Glomerular endothelial cell (primary cell): Measurements from ENCODE around the gene FIGNL2. TPM values are rescaled to one million over a fixed set of nuclear protein-coding genes. Genes with fewer than 3 reads are reported as not detected.

ENCODE experiments used
- DNase-seq: peaks from one replicate; pipeline ENCODE4 v3.0.0-alpha.2; 2011; ENCODE audit warnings: low read depth, low spot score; ENCODE audit errors: extremely low read depth
- total RNA-seq: library from RNA; depleted of rRNA; stranded (reverse); fragments of >200 nt; gene quantifications from 2 replicates; pipeline ENCODE4 v1.2.3, GENCODE V29; 2015

Gene FIGNL2
- total RNA-seq, 1 donor from 2014 or later, result 0.41 TPM

- DNase-seq, result no peak
Measured at GRCh38 chr12:51784688-51785087, 63.8 kb downstream of the FIGNL2 start.

- no peak for DNase-seq
Measured at GRCh38 chr12:51779876-51780275, 68.6 kb downstream of the FIGNL2 start.

- no peak for DNase-seq
Measured at GRCh38 chr12:51777973-51778372, 70.5 kb downstream of the FIGNL2 start.

- DNase-seq, result no peak
Measured at GRCh38 chr12:51777457-51777856, 71.1 kb downstream of the FIGNL2 start.

GRCh38 chr12:51774933-51775332 is 73.6 kb downstream of the FIGNL2 start:
- DNase-seq, result no peak

- DNase-seq, result no peak
Measured at GRCh38 chr12:51773145-51773869, 75.2 kb downstream of the FIGNL2 start.

GRCh38 chr12:51771008-51771407 is 77.5 kb downstream of the FIGNL2 start:
- DNase-seq, result no peak

Other genes starting within 250 kb of the FIGNL2 start
- gene ANKRD33, start 39.4 kb upstream of the FIGNL2 start, total RNA-seq, result 1.2 and 3.2 TPM in 2 replicates
- gene ACVRL1, start 58.8 kb upstream of the FIGNL2 start, total RNA-seq, result 933 and 964 TPM in 2 replicates
- gene ACVR1B, start 103.0 kb upstream of the FIGNL2 start, total RNA-seq, result 5.2 and 9.0 TPM in 2 replicates
- 38.2 and 53.3 TPM in 2 replicates for gene TAMALIN, start 158.2 kb upstream of the FIGNL2 start, total RNA-seq
- gene NR4A1, start 202.7 kb upstream of the FIGNL2 start, total RNA-seq, result 2.4 and 3.4 TPM in 2 replicates
- gene ATG101, start 221.3 kb upstream of the FIGNL2 start, total RNA-seq, result 44.3 and 76.7 TPM in 2 replicates
- gene SMIM41, start 231.0 kb upstream of the FIGNL2 start, total RNA-seq, result not detected in 2 replicates